K562 (cell line): ENCODE measurements around the gene CCND3. TPM values are rescaled to one million over a fixed set of nuclear protein-coding genes. Genes with fewer than 3 reads are reported as not detected.
A peak's percentile ranks its signal among the peaks of the same experiment; 100 is the strongest.

Experiments used
- ATAC-seq: fragments of 200-7000 bp; cut with Tn5 transposase; 3 replicates; pipeline ENCODE4 v1.9.1; 2020; ENCODE audit warnings: moderate library complexity
- BruUV-seq: library from RNA; stranded (reverse); fragments of 400-500 nt; replicated peaks from 2 replicates; lab custom pipeline; 2021; lab: Mats Ljungman, UMichigan
- CTCF ChIA-PET: fragments of 300-600 bp; formaldehyde crosslinking; extraction: SDS; loops from one replicate; lab custom pipeline; 2021; ENCODE audit warnings: low intra/inter-chr PET ratio; lab: Yijun Ruan, JAX
- POLR2A ChIA-PET: fragments of 300-600, 350-650 bp; sonication (Branson Sonifier 250); formaldehyde crosslinking; extraction: SDS; loops from one replicate; lab custom pipeline; 2021; ENCODE audit warnings: antibody characterized with exemption, inconsistent platforms; lab: Yijun Ruan, JAX
- DNase-seq, 4 experiments: peaks; one replicate each; pipeline versions ENCODE4 v3.0.0 to v3.0.0-alpha.2; 2011 to 2018; ENCODE audit warnings: low spot score in 3 of 4, mixed read lengths in 3 of 4; ENCODE audit errors: extremely low read depth in 1 of 4
- FAIRE-seq: peaks from 2 replicates; lab custom pipeline; 2011; peaks lifted over from hg19 to GRCh38; lab: Jason Lieb, UNC
- H2AFZ ChIP-seq: 2 replicates; pipeline ENCODE4 v1.6.0; 2011; ENCODE audit warnings: low read depth, low read length, control low read depth, inconsistent platforms
- H3K27ac ChIP-seq: fragments of 200-600 bp; 3 replicates; pipeline ENCODE4 v1.8.0; 2011; ENCODE audit warnings: low read depth, mild to moderate bottlenecking, control low read depth, inconsistent platforms, low read length, moderate library complexity, mixed read lengths; ENCODE audit errors: extremely low read depth
- H3K27me3 ChIP-seq, 2 experiments: fragments of 300-600 bp in 1 of 2; 2 replicates in 1 of 2; 3 replicates in 1 of 2; pipeline versions ENCODE4 v1.6.0 to v1.8.0; 2011; ENCODE audit warnings: inconsistent platforms in 2 of 2, low read length in 2 of 2, mild to moderate bottlenecking in 1 of 2, mixed read lengths in 1 of 2, moderate library complexity in 1 of 2; ENCODE audit not compliant: control insufficient read depth in 2 of 2, insufficient read depth in 2 of 2
- H3K36me3 ChIP-seq: fragments of 300-600 bp; 3 replicates; pipeline ENCODE4 v1.8.0; 2011; ENCODE audit warnings: mild to moderate bottlenecking, low read length, inconsistent platforms; ENCODE audit not compliant: control insufficient read depth, insufficient read depth
- H3K4me1 ChIP-seq, 2 experiments: fragments of 200-600 bp in 1 of 2; replicated peaks in 1 of 2; 2 replicates in 1 of 2; 3 replicates in 1 of 2; pipeline versions ENCODE4 v1.5.1 to v1.8.0; 2011; ENCODE audit warnings: inconsistent platforms in 2 of 2, low read length in 2 of 2, mild to moderate bottlenecking in 1 of 2, mixed read lengths in 1 of 2, moderate library complexity in 1 of 2; ENCODE audit not compliant: control insufficient read depth in 2 of 2, insufficient read depth in 2 of 2
- H3K4me2 ChIP-seq: 2 replicates; pipeline ENCODE4 v1.6.1; 2011; ENCODE audit warnings: low read length, control low read depth, inconsistent platforms, mixed read lengths; ENCODE audit not compliant: insufficient read depth
- H3K4me3 ChIP-seq: fragments of 200-600 bp; sonication (generic), shearing (Covaris generic); 2 replicates; pipeline ENCODE4 v1.5.1; 2016; ENCODE audit warnings: control low read depth, inconsistent platforms
- H3K79me2 ChIP-seq: fragments of 200-600 bp; 3 replicates; pipeline ENCODE4 v1.8.0; 2011; ENCODE audit warnings: low read length, inconsistent platforms; ENCODE audit not compliant: control insufficient read depth, insufficient read depth
- H3K9ac ChIP-seq, 2 experiments: 2 replicates each; pipeline versions ENCODE4 v1.6.0 to v1.6.1; 2011; ENCODE audit warnings: low read depth in 2 of 2, low read length in 2 of 2, control low read depth in 1 of 2, inconsistent platforms in 1 of 2, mild to moderate bottlenecking in 1 of 2, mixed read lengths in 1 of 2; ENCODE audit not compliant: insufficient read depth in 1 of 2
- H3K9me1 ChIP-seq: one replicate; pipeline ENCODE4 v1.6.0; 2011; ENCODE audit warnings: inconsistent platforms, mild to moderate bottlenecking, low read length, moderate library complexity; ENCODE audit not compliant: control insufficient read depth, insufficient read depth
- H3K9me3 ChIP-seq: replicated peaks from 2 replicates; pipeline ENCODE4 v1.5.1; 2011; ENCODE audit warnings: low read depth, low read length, inconsistent platforms; ENCODE audit not compliant: control insufficient read depth, insufficient read depth
- H4K20me1 ChIP-seq: replicated peaks from 2 replicates; pipeline ENCODE4 v1.6.1; 2011; ENCODE audit warnings: low read length, inconsistent platforms, mixed read lengths; ENCODE audit not compliant: control insufficient read depth, insufficient read depth
- ADNP ChIP-seq: fragments of 200-800 bp; sonication (Bioruptor generic); IDR thresholded peaks from 2 replicates; pipeline ENCODE4 v1.6.1; 2016; ENCODE audit warnings: missing genetic modification characterization, missing compliant biosample characterization
- ATF3 ChIP-seq, 2 experiments: fragments of 450-650 bp in 1 of 2; sonication (generic) in 1 of 2; formaldehyde crosslinking in 1 of 2; IDR thresholded peaks in 1 of 2; conservative IDR thresholded peaks in 1 of 2; 2 replicates each; pipeline versions ENCODE4 v1.6.1 to v1.8.1; 2016 to 2023; ENCODE audit warnings: mild to moderate bottlenecking in 2 of 2, moderate library complexity in 2 of 2, inconsistent platforms in 1 of 2, missing genetic modification reagents in 1 of 2
- EGR1 ChIP-seq: fragments of 450-650 bp; conservative IDR thresholded peaks from 2 replicates; pipeline ENCODE4 v1.6.1; 2017; ENCODE audit warnings: mild to moderate bottlenecking
- FOSL1 ChIP-seq: fragments of 200-800 bp; sonication (Bioruptor generic); conservative IDR thresholded peaks from 2 replicates; pipeline ENCODE4 v1.6.1; 2016; ENCODE audit warnings: missing genetic modification characterization, missing compliant biosample characterization
- JUN ChIP-seq, 2 experiments: sonication (generic) in 1 of 2; formaldehyde crosslinking in 1 of 2; IDR thresholded peaks; 2 replicates each; pipeline versions ENCODE4 v1.6.1 to v1.8.0; 2012 to 2022; ENCODE audit warnings: borderline replicate concordance in 2 of 2, mild to moderate bottlenecking in 2 of 2, improper control_type of control experiment in 1 of 2, low read depth in 1 of 2, low read length in 1 of 2, missing genetic modification reagents in 1 of 2
- JUND ChIP-seq, 2 experiments: IDR thresholded peaks; 2 replicates in 1 of 2; 3 replicates in 1 of 2; pipeline ENCODE4 v1.6.1; 2011; ENCODE audit warnings: borderline replicate concordance in 2 of 2, low read depth in 2 of 2, low read length in 2 of 2, improper control_type of control experiment in 1 of 2, missing biosample characterization in 1 of 2, missing genetic modification characterization in 1 of 2, missing genetic modification reagents in 1 of 2
- MAFK ChIP-seq: IDR thresholded peaks from 2 replicates; pipeline ENCODE4 v1.6.1; 2011; ENCODE audit warnings: low read length, improper control_type of control experiment
- NKRF ChIP-seq: fragments of 450-650 bp; IDR thresholded peaks from 2 replicates; pipeline ENCODE4 v1.6.1; 2016; ENCODE audit warnings: borderline replicate concordance
- NR2C1 ChIP-seq, 2 experiments: fragments of 450-650 bp; IDR thresholded peaks; 2 replicates each; pipeline ENCODE4 v1.6.1; 2017; ENCODE audit warnings: mild to moderate bottlenecking in 2 of 2, antibody characterized with exemption in 1 of 2, inconsistent platforms in 1 of 2, missing compliant biosample characterization in 1 of 2, missing genetic modification characterization in 1 of 2
- TSHZ1 ChIP-seq: fragments of 250-450 bp; sonication (Bioruptor Pico); IDR thresholded peaks from 2 replicates; pipeline ENCODE4 v1.4.0; 2020; ENCODE audit warnings: mild to moderate bottlenecking, moderate library complexity
- ZFP36 ChIP-seq: fragments of 150-350 bp; IDR thresholded peaks from 2 replicates; pipeline ENCODE4 v1.6.1; 2018; ENCODE audit warnings: low read length, low read depth; ENCODE audit not compliant: partially characterized antibody
- ZNF12 ChIP-seq: sonication (generic); formaldehyde crosslinking; IDR thresholded peaks from 2 replicates; pipeline ENCODE4 v1.4.0; 2020; ENCODE audit warnings: mild to moderate bottlenecking, missing genetic modification reagents
- WGBS: fragments of 100-300 bp; shearing (Covaris generic); methylation state at CpG from one replicate; pipeline ENCODE4 v1.1.6; 2016; ENCODE audit warnings: low coverage, mixed read lengths; ENCODE audit not compliant: insufficient coverage; ENCODE audit errors: missing lambda C conversion rate; 5-methylcytosine and 5-hydroxymethylcytosine counted together
- in situ Hi-C: fragments of 300-500 bp; cut with MboI; formaldehyde crosslinking; loops from 4 replicates; pipeline ENCODE4 v1.15.0; 2018; ENCODE audit warnings: inconsistent platforms, mixed read lengths
- intact Hi-C: fragments of 100-400 bp; cut with micrococcal nuclease; formaldehyde crosslinking; loops from 2 replicates; pipeline ENCODE4 v1.14.2; 2022
- polyA plus RNA-seq, 8 experiments: library from polyadenylated mRNA; depleted of rRNA in 4 of 8; stranded (reverse) in 5 of 8; unstranded in 3 of 8; fragments of >200 nt; fragmentation: Nextera tagmentation in 2 of 8; fragmentation: Illumina TruSeq in 1 of 8; extraction: Ambion mirVana in 2 of 8; extraction: Trizol in 1 of 8; gene quantifications; 2 replicates each; pipeline versions ENCODE4 v1.2.1 to v1.2.3, GENCODE V29; 2011 to 2014; ENCODE audit warnings: inconsistent platforms in 1 of 8, missing spikeins in 1 of 8
- total RNA-seq, 7 experiments: library from RNA; depleted of rRNA in 6 of 7; stranded (reverse); fragments of >200 nt in 6 of 7; fragmentation: Illumina TruSeq in 2 of 7; extraction: Trizol in 2 of 7; gene quantifications; 2 replicates each; pipeline versions ENCODE4 v1.2.1 to v1.2.3, GENCODE V29; 2011 to 2021; ENCODE audit warnings: low replicate concordance in 1 of 7

Gene CCND3
- total and polyA plus RNA-seq, 9 of the 15 experiments (the other 6 are each of a cell fraction or from before 2014, with no cell fraction given), result 21.5 to 204 (median 97.4) TPM

- ATAC-seq (peak; percentile 72), DNase-seq (peak in 2 of 4 experiments; percentile 48 to 60), FAIRE-seq (peak; percentile 84)
- no peak overlapping the region for H3K4me2 ChIP-seq
- no peaks in the 10 kb centered on the region for H3K79me2 ChIP-seq
- H4K20me1 ChIP-seq, result no peaks in the 10 kb centered on the region
- BruUV-seq, result no TSS peak
- 0 out of 4 replicates have a peak overlapping the region, but pooled peaks of 1 of the 2 experiments have one; percentile 10 for H3K9ac ChIP-seq
- intact Hi-C loops, result no loop called here
- no peak overlapping the region for H3K27ac ChIP-seq
- ChIA-PET CTCF (no interaction called here), POLR2A (interaction anchor here (0.6 to 1.9 kb wide), 8 partner anchors 9 to 612 kb away, joined by 3 to 6 read pairs (median 4); partner anchors contain the start of gene MED20)
- in situ Hi-C loops, result no loop called here
- no peaks in the 10 kb centered on the region for H3K27me3 ChIP-seq
- H3K9me3 ChIP-seq, result no peaks in the 10 kb centered on the region
- H3K9me1 ChIP-seq, result no peaks in the 10 kb centered on the region
- H2AFZ ChIP-seq, result no peak overlapping the region
- peaks cover 5 to 9% of the 10 kb centered on the region in 2 experiments; a peak in 3 of 5 replicates for H3K4me1 ChIP-seq
- H3K4me3 ChIP-seq, result no peak overlapping the region
- WGBS, result 16% methylated on average over 9 of the region's 9 CpGs
- no peaks in the 10 kb centered on the region for H3K36me3 ChIP-seq
- TF ChIP-seq FOSL1, result peak; percentile 56
- peak; percentile 25; the same call in 1 of the 2 replicates for TF ChIP-seq JUND (IDR thresholded peaks at IDR 0.05; ENCODE audit: borderline replicate concordance, low read depth, low read length)
- no peak for TF ChIP-seq JUND (tag; IDR thresholded peaks at IDR 0.05; ENCODE audit: borderline replicate concordance, low read depth, low read length)
- 0 out of 2 replicates have a peak, but pooled peaks have one; percentile 22 for TF ChIP-seq NR2C1 (IDR thresholded peaks at IDR 0.05)
- TF ChIP-seq NR2C1 (tag; IDR thresholded peaks at IDR 0.05), result peak; percentile 67
- no peak for TF ChIP-seq ADNP (tag)
- TF ChIP-seq ATF3 (IDR thresholded peaks at IDR 0.05), result peak; percentile 51
- TF ChIP-seq ATF3 (CRISPR knock-in tag; conservative IDR thresholded peaks at IDR 0.05), result no peak
- TF ChIP-seq JUN (IDR thresholded peaks at IDR 0.05; ENCODE audit: borderline replicate concordance, low read depth, low read length), result peak; percentile 33; the same call in 1 of the 2 replicates
- TF ChIP-seq JUN (CRISPR knock-in tag; IDR thresholded peaks at IDR 0.05; ENCODE audit: borderline replicate concordance), result no peak
- TF ChIP-seq NKRF, result no peak
- no peak for TF ChIP-seq MAFK
- peak; percentile 90 for TF ChIP-seq ZNF12
- no peak for TF ChIP-seq ZFP36
- TF ChIP-seq EGR1, result peak; percentile 61
- TF ChIP-seq TSHZ1, result no peak
These were observed 35.3 kb upstream of the CCND3 start for GRCh38 chr6:41976794-41977484.
